Calu3 (cell line): Measurements from ENCODE around the gene MYOZ2. TPM values are rescaled to one million over a fixed set of nuclear protein-coding genes. Genes with fewer than 3 reads are reported as not detected.
"Not testable (repeated sequence)": the region's sequence is repeated elsewhere in the genome, so short reads cannot be mapped to it uniquely, and the experiment has no call there.

Source experiments
- BruUV-seq: library from RNA; stranded (reverse); fragments of 400-500 nt; replicated peaks from 2 replicates; lab custom pipeline; 2021; lab: Mats Ljungman, UMichigan
- CTCF ChIA-PET: fragments of 300-600 bp; sonication (Branson Sonifier 250); formaldehyde crosslinking; loops from one replicate; lab custom pipeline; 2022; ENCODE audit warnings: antibody characterized with exemption; lab: Charles Lee
- DNase-seq: peaks from one replicate; pipeline ENCODE4 v3.0.0; 2022
- H3K27ac Mint-ChIP-seq: one replicate; pipeline ENCODE4 v1.8.0; 2022; ENCODE audit warnings: mixed read lengths; ENCODE audit not compliant: unreplicated experiment
- H3K27me3 Mint-ChIP-seq: one replicate; pipeline ENCODE4 v1.8.0; 2022; ENCODE audit warnings: mixed read lengths; ENCODE audit not compliant: unreplicated experiment
- H3K36me3 Mint-ChIP-seq: one replicate; pipeline ENCODE4 v1.8.0; 2022; ENCODE audit warnings: mild to moderate bottlenecking, moderate library complexity, mixed read lengths; ENCODE audit not compliant: insufficient read depth, unreplicated experiment
- H3K4me1 Mint-ChIP-seq: one replicate; pipeline ENCODE4 v1.8.0; 2022; ENCODE audit warnings: mild to moderate bottlenecking, low read depth, mixed read lengths; ENCODE audit not compliant: unreplicated experiment
- H3K4me3 Mint-ChIP-seq: one replicate; pipeline ENCODE4 v1.8.0; 2022; ENCODE audit warnings: mild to moderate bottlenecking, low read depth, moderate library complexity, mixed read lengths; ENCODE audit not compliant: unreplicated experiment
- H3K9me3 Mint-ChIP-seq: one replicate; pipeline ENCODE4 v1.8.0; 2022; ENCODE audit warnings: low read depth, mixed read lengths; ENCODE audit not compliant: unreplicated experiment
- CTCF ChIP-seq: fragments of 200-600 bp; IDR thresholded peaks from one replicate; pipeline ENCODE4 v1.8.0; 2022; ENCODE audit warnings: antibody characterized with exemption; ENCODE audit not compliant: unreplicated experiment
- intact Hi-C: fragments of 100-400 bp; cut with micrococcal nuclease; formaldehyde crosslinking; loops from one replicate; pipeline ENCODE4 v1.10.0; 2022; ENCODE audit not compliant: unreplicated experiment
- total RNA-seq: library from RNA; stranded (reverse); gene quantifications from 2 replicates; pipeline ENCODE4 v1.2.3, GENCODE V29; 2022

Gene MYOZ2
- total RNA-seq, 1 experiment from 2014 or later, result not detected

GRCh38 chr4:119142833-119143232 is 7.2 kb downstream of the MYOZ2 start:
- TF ChIP-seq CTCF, result no peak
- Mint-ChIP-seq H3K4me3 (no peak overlapping the region), H3K4me1 (peaks cover 13% of the 10 kb centered on the region), H3K27ac (no peak overlapping the region), H3K36me3 (no peaks in the 10 kb centered on the region), H3K27me3 (no peaks in the 10 kb centered on the region), H3K9me3 (no peaks in the 10 kb centered on the region)
- CTCF ChIA-PET, result no interaction called here
- no peak for DNase-seq
- intact Hi-C loops, result no loop called here
- no TSS peak for BruUV-seq

- H3K9me3 Mint-ChIP-seq, intact Hi-C loops, BruUV-seq, H3K27ac Mint-ChIP-seq, H3K36me3 Mint-ChIP-seq, H3K27me3 Mint-ChIP-seq, H3K4me3 Mint-ChIP-seq, DNase-seq: not testable (repeated sequence)
- CTCF ChIA-PET, result interaction anchor here (0.6 kb wide), 1 partner anchor 69 kb away, joined by 3 read pairs; no protein-coding TSS in a partner anchor
- peaks cover 13% of the 10 kb centered on the region for H3K4me1 Mint-ChIP-seq
These were observed 7.7 kb downstream of the MYOZ2 start for GRCh38 chr4:119143341-119143740.

- Mint-ChIP-seq H3K27me3 (no peaks in the 10 kb centered on the region), H3K36me3 (no peaks in the 10 kb centered on the region), H3K27ac (no peak overlapping the region), H3K9me3 (no peaks in the 10 kb centered on the region), H3K4me3 (no peak overlapping the region), H3K4me1 (no peaks in the 10 kb centered on the region)
- no peak for DNase-seq
- intact Hi-C loops, result no loop called here
- no peak for TF ChIP-seq CTCF
- CTCF ChIA-PET, result no interaction called here
- BruUV-seq, result no TSS peak
These were observed 13.5 kb downstream of the MYOZ2 start for GRCh38 chr4:119149110-119149509.

- BruUV-seq, result no TSS peak
- Mint-ChIP-seq H3K4me3 (no peak overlapping the region), H3K4me1 (no peaks in the 10 kb centered on the region), H3K27ac (no peak overlapping the region), H3K27me3 (no peaks in the 10 kb centered on the region), H3K9me3 (no peaks in the 10 kb centered on the region), H3K36me3 (no peaks in the 10 kb centered on the region)
- TF ChIP-seq CTCF, result no peak
- intact Hi-C loops, result no loop called here
- CTCF ChIA-PET, result no interaction called here
- no peak for DNase-seq
These were observed 15.5 kb downstream of the MYOZ2 start for GRCh38 chr4:119151161-119151560.

GRCh38 chr4:119152741-119153140 is 17.1 kb downstream of the MYOZ2 start:
- H3K4me1 Mint-ChIP-seq, result no peaks in the 10 kb centered on the region
- no peaks in the 10 kb centered on the region for H3K36me3 Mint-ChIP-seq
- DNase-seq, result no peak
- no peak for TF ChIP-seq CTCF
- no peaks in the 10 kb centered on the region for H3K27me3 Mint-ChIP-seq
- no TSS peak for BruUV-seq
- CTCF ChIA-PET, result no interaction called here
- no peak overlapping the region for H3K4me3 Mint-ChIP-seq
- H3K9me3 Mint-ChIP-seq, result no peaks in the 10 kb centered on the region
- intact Hi-C loops, result no loop called here
- H3K27ac Mint-ChIP-seq, result no peak overlapping the region
